Panc1 (cell line): ENCODE measurements around the gene LGR5. TPM values are rescaled to one million over a fixed set of nuclear protein-coding genes. Genes with fewer than 3 reads are reported as not detected.
A peak's percentile ranks its signal among the peaks of the same experiment; 100 is the strongest.

Experiments
- ATAC-seq: fragments of 200-7000 bp; cut with Tn5 transposase; 2 replicates; pipeline ENCODE4 v1.9.1; 2020; ENCODE audit warnings: mild to moderate bottlenecking, moderate library complexity
- BruUV-seq: library from RNA; stranded (reverse); fragments of 400-500 nt; replicated peaks from 2 replicates; lab custom pipeline; 2021; lab: Mats Ljungman, UMichigan
- CTCF ChIA-PET: fragments of 300-600 bp; sonication (Branson Sonifier 250); formaldehyde crosslinking; loops from one replicate; lab custom pipeline; 2022; ENCODE audit warnings: antibody characterized with exemption; lab: Charles Lee
- POLR2A ChIA-PET: fragments of 300-600 bp; sonication (Branson Sonifier 250); formaldehyde crosslinking; loops from one replicate; lab custom pipeline; 2022; ENCODE audit warnings: antibody characterized with exemption; lab: Charles Lee
- DNase-seq: peaks from one replicate; pipeline ENCODE4 v3.0.0-alpha.2; 2010; ENCODE audit warnings: low read depth, low spot score
- H3K27ac ChIP-seq: 2 replicates; pipeline ENCODE4 v1.5.1; 2011; ENCODE audit warnings: mild to moderate bottlenecking, low read length, inconsistent platforms
- H3K27me3 ChIP-seq: fragments of 200-500 bp; sonication (Bioruptor generic); 2 replicates; pipeline ENCODE4 v1.6.0; 2014; ENCODE audit warnings: low read length, inconsistent platforms; ENCODE audit not compliant: control insufficient read depth, insufficient read depth
- H3K36me3 ChIP-seq: fragments of 200-500 bp; sonication (Bioruptor generic); 2 replicates; pipeline ENCODE4 v1.5.1; 2014; ENCODE audit warnings: inconsistent platforms, mild to moderate bottlenecking, low read length, moderate library complexity; ENCODE audit not compliant: control insufficient read depth, insufficient read depth
- H3K4me1 ChIP-seq: 2 replicates; pipeline ENCODE4 v1.5.1; 2011; ENCODE audit warnings: inconsistent platforms, mild to moderate bottlenecking, low read length, moderate library complexity; ENCODE audit not compliant: control insufficient read depth, insufficient read depth
- H3K4me3 ChIP-seq, 2 experiments: 2 replicates each; pipeline ENCODE4 v1.5.1; 2011 to 2012; ENCODE audit warnings: low read depth in 2 of 2, low read length in 2 of 2, mild to moderate bottlenecking in 2 of 2, inconsistent platforms in 1 of 2, moderate library complexity in 1 of 2
- H3K9me3 ChIP-seq: fragments of 200-500 bp; sonication (Bioruptor generic); 2 replicates; pipeline ENCODE4 v1.5.1; 2014; ENCODE audit warnings: low read depth, mild to moderate bottlenecking, inconsistent platforms, low read length, moderate library complexity; ENCODE audit not compliant: control insufficient read depth, insufficient read depth
- CTCF ChIP-seq: fragments of 450-650 bp; IDR thresholded peaks from 2 replicates; pipeline ENCODE4 v1.5.1; 2017; ENCODE audit warnings: mild to moderate bottlenecking
- POLR2AphosphoS5 ChIP-seq: IDR thresholded peaks from 2 replicates; pipeline ENCODE4 v1.6.1; 2012; ENCODE audit warnings: mild to moderate bottlenecking, low read depth, low read length, moderate library complexity
- REST ChIP-seq, 2 experiments: IDR thresholded peaks; 2 replicates each; pipeline ENCODE4 v1.6.1; 2011 to 2012; ENCODE audit warnings: low read depth in 2 of 2, control low read depth in 1 of 2, low read length in 1 of 2, mild to moderate bottlenecking in 1 of 2, moderate library complexity in 1 of 2; ENCODE audit not compliant: insufficient read depth in 1 of 2
- SIN3A ChIP-seq: IDR thresholded peaks from 2 replicates; pipeline ENCODE4 v1.6.1; 2012; ENCODE audit warnings: low read depth, mild to moderate bottlenecking, low read length, moderate library complexity, borderline replicate concordance; ENCODE audit not compliant: insufficient read depth
- TCF7L2 ChIP-seq: IDR thresholded peaks from 2 replicates; pipeline ENCODE4 v1.6.1; 2011; ENCODE audit warnings: mild to moderate bottlenecking, low read depth, low read length, inconsistent platforms
- in situ Hi-C: cut with HindIII; loops from 2 replicates; pipeline ENCODE4 v1.10.0; 2016; ENCODE audit warnings: low sequenced_read_pairs, low pct_unique_long_range_greater_than_20kb
- intact Hi-C: fragments of 100-400 bp; cut with micrococcal nuclease; formaldehyde crosslinking; loops from one replicate; pipeline ENCODE4 v1.10.0; 2022; ENCODE audit not compliant: unreplicated experiment
- total RNA-seq: library from RNA; stranded (reverse); gene quantifications from one replicate; pipeline ENCODE4 v1.2.1, GENCODE V29; 2021; ENCODE audit not compliant: unreplicated experiment

The LGR5 gene
- total RNA-seq, 1 experiment from 2014 or later: 1.9 TPM

- Histone ChIP-seq H3K4me1 (no peaks in the 10 kb centered on the region), H3K9me3 (no peaks in the 10 kb centered on the region), H3K36me3 (peaks cover under 1% of the 10 kb centered on the region; the same call in 1 of the 2 replicates), H3K27me3 (no peaks in the 10 kb centered on the region; the same call in 1 of the 2 replicates), H3K4me3 (no peak overlapping the region), H3K27ac (no peak overlapping the region)
- ChIA-PET POLR2A (no interaction called here), CTCF (no interaction called here)
- intact Hi-C loops: no loop called here
- no TSS peak for BruUV-seq
- ATAC-seq: peak; percentile 27; the same call in 1 of the 2 replicates
- DNase-seq: no peak
- in situ Hi-C loops: no loop called here
- TF ChIP-seq POLR2AphosphoS5: peak; percentile 27; the same call in 1 of the 2 replicates
- no peak for TF ChIP-seq SIN3A
- TF ChIP-seq REST (IDR thresholded peaks at IDR 0.05; ENCODE audit: insufficient read depth in 1 of 2, low read depth in 2 of 2, low read length in 1 of 2): no peak
Measured at GRCh38 chr12:71602761-71603577, 163.4 kb downstream of the LGR5 start.

GRCh38 chr12:71605039-71605438 is 165.4 kb downstream of the LGR5 start:
- intact Hi-C loops (no loop called here), in situ Hi-C loops (no loop called here)
- Histone ChIP-seq H3K9me3 (no peaks in the 10 kb centered on the region), H3K36me3 (peaks cover 20% of the 10 kb centered on the region), H3K4me1 (no peaks in the 10 kb centered on the region), H3K27ac (no peak overlapping the region), H3K4me3 (no peak overlapping the region), H3K27me3 (no peaks in the 10 kb centered on the region)
- ChIA-PET POLR2A (no interaction called here), CTCF (no interaction called here)
- BruUV-seq: no TSS peak
- ATAC-seq: no peak
- DNase-seq: no peak
- TF ChIP-seq CTCF (no peak), SIN3A (no peak), REST (IDR thresholded peaks at IDR 0.05; ENCODE audit: insufficient read depth in 1 of 2, low read depth in 2 of 2, low read length in 1 of 2) (no peak), POLR2AphosphoS5 (no peak), TCF7L2 (no peak)
